SU-DHL-6 (cell line): ENCODE measurements around the gene TWIST2.

ENCODE experiments used
- H2AFZ ChIP-seq: fragments of 200-600 bp; sonication (generic); 2 replicates; pipeline ENCODE4 v1.6.1; 2014; ENCODE audit warnings: low read depth, mild to moderate bottlenecking, moderate library complexity, mixed read lengths, antibody characterized with exemption, low read length; ENCODE audit not compliant: severe bottlenecking
- H3F3A ChIP-seq: fragments of 200-600 bp; shearing (Covaris generic); 2 replicates; pipeline ENCODE4 v1.6.0; 2016; ENCODE audit warnings: antibody characterized with exemption, mild to moderate bottlenecking; ENCODE audit not compliant: insufficient read depth
- H3K27ac ChIP-seq: fragments of 200-600 bp; sonication (generic); 2 replicates; pipeline ENCODE4 v1.5.1; 2016; ENCODE audit warnings: low read depth, mild to moderate bottlenecking, low read length, moderate library complexity, mixed read lengths
- H3K27me3 ChIP-seq: fragments of 200-600 bp; sonication (generic), shearing (Covaris generic); 2 replicates; pipeline ENCODE4 v1.6.0; 2014; ENCODE audit warnings: mild to moderate bottlenecking, low read length
- H3K36me3 ChIP-seq: fragments of 200-600 bp; sonication (generic); 2 replicates; pipeline ENCODE4 v1.6.1; 2014; ENCODE audit warnings: mild to moderate bottlenecking, low read length, mixed read lengths
- H3K4me2 ChIP-seq: fragments of 300-600, 200-600 bp; shearing (Covaris generic), sonication (generic); 2 replicates; pipeline ENCODE4 v1.6.0; 2014; ENCODE audit warnings: low read length, low read depth, mild to moderate bottlenecking; ENCODE audit not compliant: poor library complexity, severe bottlenecking
- H3K4me3 ChIP-seq: fragments of 200-600 bp; sonication (generic); 2 replicates; pipeline ENCODE4 v1.5.1; 2014; ENCODE audit warnings: antibody characterized with exemption, low read length, mild to moderate bottlenecking, mixed read lengths; ENCODE audit not compliant: insufficient read depth, poor library complexity, severe bottlenecking
- H3K79me2 ChIP-seq: fragments of 200-600 bp; sonication (generic); 2 replicates; pipeline ENCODE4 v1.6.1; 2014; ENCODE audit warnings: mild to moderate bottlenecking, low read length, moderate library complexity; ENCODE audit not compliant: insufficient read depth
- H3K9ac ChIP-seq: fragments of 200-600 bp; sonication (generic); 2 replicates; pipeline ENCODE4 v1.7.0; 2014; ENCODE audit warnings: mild to moderate bottlenecking, low read length
- H3K9me2 ChIP-seq: fragments of 200-600 bp; sonication (generic); replicated peaks from 2 replicates; pipeline ENCODE4 v1.6.1; 2014; ENCODE audit warnings: low read length; ENCODE audit not compliant: insufficient read depth
- H3K9me3 ChIP-seq: fragments of 200-600 bp; sonication (generic); 2 replicates; pipeline ENCODE4 v1.6.1; 2014; ENCODE audit warnings: low read length, mixed read lengths; ENCODE audit not compliant: insufficient read depth
- H4K20me1 ChIP-seq: fragments of 200-600 bp; sonication (generic); 2 replicates; pipeline ENCODE4 v1.6.1; 2014; ENCODE audit warnings: low read depth, mild to moderate bottlenecking, antibody characterized with exemption, low read length, moderate library complexity, mixed read lengths
- CTCF ChIP-seq: fragments of 200-600 bp; sonication (generic); IDR thresholded peaks from one replicate; pipeline ENCODE4 v1.5.1; 2017; ENCODE audit warnings: antibody characterized with exemption, mild to moderate bottlenecking, low read length, moderate library complexity; ENCODE audit not compliant: insufficient read depth, poor library complexity, severe bottlenecking
- EZH2phosphoT487 ChIP-seq: fragments of 200-600 bp; sonication (generic), shearing (Covaris generic); conservative IDR thresholded peaks from 2 replicates; pipeline ENCODE4 v1.6.1; 2018; ENCODE audit warnings: mild to moderate bottlenecking, antibody characterized with exemption, low read length, moderate library complexity, mixed read lengths

TWIST2 gene

GRCh38 chr2:238900511-238900910 is 52.6 kb downstream of the TWIST2 start:
- Histone ChIP-seq H3K4me3 (no peak overlapping the region), H3K9ac (no peak overlapping the region), H4K20me1 (no peaks in the 10 kb centered on the region), H3K79me2 (no peaks in the 10 kb centered on the region), H3F3A (no peaks in the 10 kb centered on the region), H3K9me2 (no peaks in the 10 kb centered on the region), H3K27me3 (no peaks in the 10 kb centered on the region), H3K9me3 (no peaks in the 10 kb centered on the region), H3K36me3 (no peaks in the 10 kb centered on the region), H2AFZ (no peak overlapping the region), H3K27ac (no peak overlapping the region), H3K4me2 (no peak overlapping the region)
- TF ChIP-seq EZH2phosphoT487 (no peak), CTCF (no peak)

GRCh38 chr2:238901461-238902057 is 53.7 kb downstream of the TWIST2 start:
- Histone ChIP-seq H4K20me1 (no peaks in the 10 kb centered on the region), H3K79me2 (no peaks in the 10 kb centered on the region), H3K4me3 (no peak overlapping the region), H3K9me3 (no peaks in the 10 kb centered on the region), H3F3A (no peaks in the 10 kb centered on the region), H3K4me2 (no peak overlapping the region), H2AFZ (no peak overlapping the region), H3K27me3 (no peaks in the 10 kb centered on the region), H3K9ac (no peak overlapping the region), H3K27ac (no peak overlapping the region), H3K9me2 (no peaks in the 10 kb centered on the region), H3K36me3 (no peaks in the 10 kb centered on the region)
- TF ChIP-seq EZH2phosphoT487 (no peak), CTCF (no peak)

- no peak overlapping the region for H3K9ac ChIP-seq
- H4K20me1 ChIP-seq, result no peaks in the 10 kb centered on the region
- no peaks in the 10 kb centered on the region for H3K79me2 ChIP-seq
- no peaks in the 10 kb centered on the region for H3K9me2 ChIP-seq
- H3K27ac ChIP-seq, result no peak overlapping the region
- H3K4me2 ChIP-seq, result no peak overlapping the region
- no peaks in the 10 kb centered on the region for H3K36me3 ChIP-seq
- no peak overlapping the region for H3K4me3 ChIP-seq
- no peak overlapping the region for H2AFZ ChIP-seq
- TF ChIP-seq CTCF (no peak), EZH2phosphoT487 (no peak)
- H3K27me3 ChIP-seq, result no peaks in the 10 kb centered on the region
- H3K9me3 ChIP-seq, result no peaks in the 10 kb centered on the region
- H3F3A ChIP-seq, result no peaks in the 10 kb centered on the region
These were observed 54.4 kb downstream of the TWIST2 start for GRCh38 chr2:238902285-238902684.
